Suprapubic skin (tissue), 4 donors: ENCODE data around the gene TJP3. TPM values are rescaled to one million over a fixed set of nuclear protein-coding genes. Genes with fewer than 3 reads are reported as not detected.
A peak's percentile ranks its signal among the peaks of the same experiment; 100 is the strongest.
"Not testable (repeated sequence)": the region's sequence is repeated elsewhere in the genome, so short reads cannot be mapped to it uniquely, and the experiment has no call there.

Experiments
- DNase-seq, 2 donors: peaks; one replicate each; pipeline ENCODE4 v3.0.0-alpha.2; 2019; ENCODE audit warnings: low spot score in 2 of 2
- H3K27ac ChIP-seq: fragments of 200-600 bp; sonication (generic); one replicate; pipeline ENCODE4 v1.5.1; 2019
- H3K27me3 ChIP-seq: fragments of 200-600 bp; sonication (generic); one replicate; pipeline ENCODE4 v1.5.1; 2019
- H3K36me3 ChIP-seq: fragments of 200-600 bp; sonication (generic); one replicate; pipeline ENCODE4 v1.5.1; 2019
- H3K4me1 ChIP-seq: fragments of 200-600 bp; sonication (generic); one replicate; pipeline ENCODE4 v1.5.1; 2019
- H3K4me3 ChIP-seq: fragments of 200-600 bp; sonication (generic); one replicate; pipeline ENCODE4 v1.5.1; 2019; ENCODE audit warnings: mild to moderate bottlenecking
- H3K9me3 ChIP-seq: fragments of 200-600 bp; sonication (generic); one replicate; pipeline ENCODE4 v1.5.1; 2019
- EP300 ChIP-seq: sonication (generic); formaldehyde crosslinking; IDR thresholded peaks from one replicate; pipeline ENCODE4 v1.6.1; 2017; ENCODE audit warnings: antibody characterized with exemption
- POLR2A ChIP-seq, 2 donors: fragments of 450-650 bp; IDR thresholded peaks; one replicate each; pipeline ENCODE4 v1.6.1; 2017; ENCODE audit warnings: antibody characterized with exemption in 2 of 2, mild to moderate bottlenecking in 2 of 2, moderate library complexity in 2 of 2
- POLR2AphosphoS5 ChIP-seq, 3 donors: sonication (generic); formaldehyde crosslinking; IDR thresholded peaks; one replicate each; pipeline ENCODE4 v1.6.1; 2017; ENCODE audit warnings: antibody characterized with exemption in 3 of 3
- WGBS: methylation state at CpG from one replicate; pipeline ENCODE4 v1.1.5; 2018; 5-methylcytosine and 5-hydroxymethylcytosine counted together
- total RNA-seq, 4 donors: library from RNA; depleted of rRNA; stranded (reverse); fragments of >200 nt; gene quantifications; one replicate each; pipeline ENCODE4 v1.1.0, GENCODE V29; 2016
- TF ChIP-seq, protein P1 (sequence below), 2 donors: fragments of 200-600 bp in 1 of 2; fragments of 450-650 bp in 1 of 2; sonication (generic) in 1 of 2; IDR thresholded peaks; one replicate each; pipeline ENCODE4 v1.5.1; 2016 to 2019; ENCODE audit warnings: antibody characterized with exemption in 2 of 2, mild to moderate bottlenecking in 1 of 2, moderate library complexity in 1 of 2

TJP3 gene
- total RNA-seq, 4 donors from 2014 or later, result 11.4 to 28.1 (median 20.1) TPM

DNA sequence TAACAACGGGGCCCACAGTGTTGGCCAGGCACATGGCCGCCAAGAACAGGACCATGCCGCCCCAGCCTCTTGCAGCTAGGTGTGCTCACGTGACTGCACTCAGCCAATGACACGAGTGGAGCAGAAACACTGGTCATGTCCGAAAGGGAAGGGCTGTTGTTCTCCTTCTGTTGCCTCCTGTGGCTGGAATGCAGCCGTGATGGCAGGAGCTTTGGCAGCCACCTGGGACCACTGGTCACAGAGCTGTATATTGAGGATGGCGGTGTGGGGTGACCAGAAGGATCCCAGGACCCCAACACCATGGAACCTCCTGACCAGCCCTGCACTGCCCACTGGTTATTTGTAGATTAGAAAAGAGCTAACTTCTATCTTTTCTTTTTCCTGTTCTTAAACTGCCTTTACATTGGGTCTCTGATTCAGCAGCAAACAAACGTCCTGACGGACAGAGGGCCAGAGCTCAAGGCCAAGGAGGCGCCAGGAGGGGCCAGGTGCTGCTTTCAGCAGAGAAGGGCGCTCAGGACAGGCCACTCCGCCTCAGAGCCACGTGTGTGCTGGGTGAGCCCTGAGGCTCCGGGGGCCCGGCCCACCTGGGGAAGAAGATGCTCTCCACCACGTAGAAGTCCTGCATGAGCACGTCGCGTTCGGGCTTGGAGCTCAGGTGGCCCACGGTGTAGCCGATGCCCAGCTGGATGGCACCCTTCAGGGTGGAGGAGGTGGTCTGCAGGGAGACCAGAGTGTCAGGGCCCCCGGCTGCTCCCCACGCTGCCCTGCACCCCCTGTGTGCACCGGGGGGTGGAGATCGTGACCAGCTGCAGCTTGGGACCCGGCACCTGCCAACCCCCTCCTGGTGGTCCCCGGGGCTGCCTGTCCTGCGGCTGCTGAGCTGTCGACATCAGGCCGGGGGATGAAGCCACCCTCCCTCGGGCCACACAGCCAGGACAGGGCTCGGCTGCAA is 46.6 kb upstream of the TJP3 start:
- WGBS, result 92% methylated on average over 13 of the region's 34 CpGs
- no peak for DNase-seq
- Histone ChIP-seq H3K4me1 (peaks cover 8% of the 10 kb centered on the region), H3K9me3 (no peaks in the 10 kb centered on the region), H3K27ac (no peak overlapping the region), H3K36me3 (peaks cover 78% of the 10 kb centered on the region), H3K27me3 (no peaks in the 10 kb centered on the region), H3K4me3 (no peak overlapping the region)
- no peak for TF ChIP-seq POLR2AphosphoS5 (IDR thresholded peaks at IDR 0.05)
- TF ChIP-seq, protein P1, sequence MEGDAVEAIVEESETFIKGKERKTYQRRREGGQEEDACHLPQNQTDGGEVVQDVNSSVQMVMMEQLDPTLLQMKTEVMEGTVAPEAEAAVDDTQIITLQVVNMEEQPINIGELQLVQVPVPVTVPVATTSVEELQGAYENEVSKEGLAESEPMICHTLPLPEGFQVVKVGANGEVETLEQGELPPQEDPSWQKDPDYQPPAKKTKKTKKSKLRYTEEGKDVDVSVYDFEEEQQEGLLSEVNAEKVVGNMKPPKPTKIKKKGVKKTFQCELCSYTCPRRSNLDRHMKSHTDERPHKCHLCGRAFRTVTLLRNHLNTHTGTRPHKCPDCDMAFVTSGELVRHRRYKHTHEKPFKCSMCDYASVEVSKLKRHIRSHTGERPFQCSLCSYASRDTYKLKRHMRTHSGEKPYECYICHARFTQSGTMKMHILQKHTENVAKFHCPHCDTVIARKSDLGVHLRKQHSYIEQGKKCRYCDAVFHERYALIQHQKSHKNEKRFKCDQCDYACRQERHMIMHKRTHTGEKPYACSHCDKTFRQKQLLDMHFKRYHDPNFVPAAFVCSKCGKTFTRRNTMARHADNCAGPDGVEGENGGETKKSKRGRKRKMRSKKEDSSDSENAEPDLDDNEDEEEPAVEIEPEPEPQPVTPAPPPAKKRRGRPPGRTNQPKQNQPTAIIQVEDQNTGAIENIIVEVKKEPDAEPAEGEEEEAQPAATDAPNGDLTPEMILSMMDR (IDR thresholded peaks at IDR 0.05), result no peak
- TF ChIP-seq EP300, result no peak
- TF ChIP-seq POLR2A (IDR thresholded peaks at IDR 0.05), result no peak

DNA sequence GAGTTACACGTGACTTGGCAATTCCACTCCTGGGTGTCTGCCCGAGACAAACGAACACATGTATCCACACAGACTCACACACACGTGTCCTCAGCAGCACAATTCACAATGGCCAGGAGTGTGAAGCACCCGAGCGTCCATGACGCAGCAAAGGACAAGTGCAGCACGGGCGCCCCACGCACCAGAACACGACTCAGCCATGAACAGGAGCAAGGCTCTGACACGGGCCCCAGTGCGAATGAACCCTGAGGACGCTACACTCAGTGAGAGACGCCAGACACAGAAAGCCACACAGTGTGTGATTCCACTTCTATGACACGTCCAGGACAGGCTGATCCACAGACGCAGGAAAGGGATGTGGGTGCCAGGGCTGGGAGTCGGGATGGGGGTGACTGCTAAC is 44.3 kb upstream of the TJP3 start:
- H3K36me3 ChIP-seq, result peaks cover 55% of the 10 kb centered on the region
- TF ChIP-seq POLR2AphosphoS5 (IDR thresholded peaks at IDR 0.05) (no peak), POLR2A (IDR thresholded peaks at IDR 0.05) (no peak), EP300 (no peak)
- TF ChIP-seq, protein P1 (IDR thresholded peaks at IDR 0.05), result no peak
- no peaks in the 10 kb centered on the region for H3K9me3 ChIP-seq
- 93% methylated on average over 15 of the region's 18 CpGs for WGBS
- no peak overlapping the region for H3K27ac ChIP-seq
- H3K4me3 ChIP-seq, result no peak overlapping the region
- no peak for DNase-seq
- no peaks in the 10 kb centered on the region for H3K27me3 ChIP-seq
- H3K4me1 ChIP-seq, result peaks cover 14% of the 10 kb centered on the region

DNA sequence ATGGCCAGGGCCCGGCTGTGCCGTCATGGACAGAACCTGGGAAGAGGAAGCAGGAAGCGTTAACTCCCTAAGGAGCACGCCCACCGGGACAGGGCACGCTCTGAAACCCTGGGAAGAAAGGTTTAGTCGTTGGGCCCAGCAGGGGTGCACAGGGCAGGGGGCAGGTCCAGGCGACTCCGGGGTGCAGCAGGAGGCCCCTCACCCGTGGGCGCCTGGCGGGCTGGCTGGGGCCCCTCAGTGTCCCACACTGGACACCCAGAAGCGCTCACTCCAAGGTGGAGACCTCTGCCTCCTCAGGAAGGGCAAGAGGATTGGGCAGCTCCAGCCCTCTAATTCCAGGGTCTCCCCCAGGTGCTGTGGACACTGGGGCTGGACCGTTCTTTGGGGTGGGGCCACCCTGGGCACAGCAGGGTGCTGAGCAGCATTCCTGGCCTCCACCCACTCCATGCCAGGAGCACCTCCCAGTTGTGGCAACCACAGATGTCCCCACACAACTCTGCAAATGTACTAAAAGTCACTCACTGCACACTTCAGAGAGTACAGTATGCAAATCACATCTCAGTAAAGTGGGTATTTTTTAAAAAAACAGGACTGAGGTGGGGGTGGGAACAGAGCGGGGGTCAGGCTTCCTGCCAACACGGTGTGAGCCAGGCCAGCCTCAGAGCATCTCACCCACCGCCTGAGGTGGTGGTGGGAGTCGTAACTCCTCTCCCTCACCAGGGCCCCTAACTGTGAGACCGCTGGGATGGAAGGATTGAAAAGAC is 43.1 kb upstream of the TJP3 start:
- 82% methylated on average over 18 of the region's 19 CpGs for WGBS
- TF ChIP-seq POLR2A (IDR thresholded peaks at IDR 0.05) (no peak), POLR2AphosphoS5 (IDR thresholded peaks at IDR 0.05) (no peak), EP300 (no peak)
- TF ChIP-seq, protein P1 (IDR thresholded peaks at IDR 0.05), result no peak

DNA sequence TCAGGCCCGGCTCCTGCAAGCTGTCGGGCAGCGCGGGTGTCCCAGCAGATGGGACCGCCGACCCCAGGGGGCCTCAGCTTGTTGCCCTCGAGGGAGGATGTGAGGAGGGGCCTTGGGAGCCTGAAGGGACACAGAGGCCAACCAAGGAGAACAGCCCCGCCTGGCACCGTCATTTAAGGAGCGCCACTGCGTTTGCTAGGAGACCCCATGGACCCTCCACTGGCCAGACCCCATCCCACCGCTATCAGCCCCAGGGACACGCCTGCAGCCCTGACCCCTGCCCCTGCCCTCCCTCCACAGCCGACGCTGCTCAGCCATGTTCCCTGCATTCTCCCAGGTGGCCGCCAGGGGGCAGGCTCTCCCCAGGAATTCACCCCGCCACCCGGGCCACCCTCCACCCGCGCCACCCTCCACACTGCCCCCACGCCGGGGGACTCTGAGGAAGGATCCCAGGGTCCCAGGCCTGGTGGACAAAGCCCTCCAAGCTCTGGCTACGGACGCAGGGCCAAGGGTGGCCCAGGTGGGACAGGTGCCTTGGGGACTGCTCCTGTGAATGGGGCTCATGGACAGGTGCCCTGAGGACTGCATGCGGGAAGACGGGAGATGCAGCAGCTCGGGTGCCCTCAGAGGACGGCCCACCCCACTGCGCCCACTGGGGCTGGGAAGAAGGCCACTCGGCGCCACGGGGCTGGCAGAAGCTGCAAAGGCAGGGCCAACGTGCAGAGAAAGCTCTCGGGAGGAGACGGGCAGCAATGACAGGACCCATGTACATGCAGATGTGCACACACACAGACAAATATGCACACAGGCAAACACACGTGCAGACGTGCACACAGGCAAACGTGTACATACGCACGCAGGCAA is 42.3 kb upstream of the TJP3 start:
- peaks cover 36% of the 10 kb centered on the region for H3K36me3 ChIP-seq
- no peak overlapping the region for H3K27ac ChIP-seq
- WGBS, result 74% methylated on average over 11 of the region's 40 CpGs

More for the DNA sequence above, 43.1 kb upstream of the TJP3 start:
- Histone ChIP-seq H3K9me3 (no peaks in the 10 kb centered on the region), H3K27me3 (no peaks in the 10 kb centered on the region), H3K36me3 (peaks cover 44% of the 10 kb centered on the region), H3K27ac (no peak overlapping the region), H3K4me3 (no peak overlapping the region), H3K4me1 (peaks cover 26% of the 10 kb centered on the region)
- no peak for DNase-seq

DNA sequence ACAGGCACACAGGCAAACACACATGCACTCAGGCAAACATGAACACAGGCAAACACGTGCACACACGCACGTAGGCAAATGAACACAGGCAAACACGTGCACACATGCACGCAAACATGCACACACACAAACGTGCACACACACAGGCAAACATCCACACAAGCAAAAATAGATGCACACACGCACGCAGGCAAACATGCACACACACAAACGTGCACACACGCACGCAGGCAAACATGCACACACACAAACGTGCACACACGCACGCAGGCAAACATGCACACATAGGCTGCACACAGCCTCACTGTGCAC is 41.7 kb upstream of the TJP3 start:
- not testable (repeated sequence) for H3K9me3 ChIP-seq, DNase-seq, H3K4me3 ChIP-seq, H3K27ac ChIP-seq, H3K27me3 ChIP-seq
- Histone ChIP-seq H3K36me3 (peaks cover 30% of the 10 kb centered on the region), H3K4me1 (peaks cover 41% of the 10 kb centered on the region)
- WGBS, result 90% methylated on average over 14 of the region's 14 CpGs

More for the DNA sequence above, 42.3 kb upstream of the TJP3 start:
- H3K4me1 ChIP-seq, result peaks cover 35% of the 10 kb centered on the region
- no peak for TF ChIP-seq EP300
- TF ChIP-seq, protein P1 (IDR thresholded peaks at IDR 0.05), result peak; percentile 85 to 95
- no peaks in the 10 kb centered on the region for H3K27me3 ChIP-seq
- no peak overlapping the region for H3K4me3 ChIP-seq
- DNase-seq, result peak; percentile 86 to 89
- H3K9me3 ChIP-seq, result no peaks in the 10 kb centered on the region
